HG03342 (cell line): ENCODE data around the gene KCNMA1.

Experiments
- ATAC-seq: cut with Tn5 transposase; IDR thresholded peaks from one replicate; pipeline ENCODE4 v1.9.1; 2021; ENCODE audit warnings: mild to moderate bottlenecking, moderate library complexity; ENCODE audit not compliant: unreplicated experiment

KCNMA1 gene

DNA sequence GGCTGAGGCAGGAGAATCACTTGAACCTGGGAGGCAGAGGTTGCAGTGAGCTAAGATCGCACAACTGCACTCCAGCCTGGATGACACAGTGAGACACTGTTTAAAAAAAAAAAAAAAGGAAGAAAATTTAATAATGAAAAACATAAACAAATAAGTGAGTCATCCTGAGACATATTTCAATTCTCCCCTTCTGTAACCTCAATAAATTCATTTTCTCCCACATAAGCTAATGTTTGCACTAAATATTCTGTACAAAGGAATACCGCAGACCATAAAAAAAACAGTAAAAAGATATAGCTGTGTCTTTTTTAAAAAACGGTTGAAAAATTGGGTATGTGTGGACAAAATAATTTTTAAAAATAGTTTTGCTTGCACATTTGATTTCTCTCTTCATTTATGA is 654.0 kb downstream of the KCNMA1 start:
- ATAC-seq: no peak

DNA sequence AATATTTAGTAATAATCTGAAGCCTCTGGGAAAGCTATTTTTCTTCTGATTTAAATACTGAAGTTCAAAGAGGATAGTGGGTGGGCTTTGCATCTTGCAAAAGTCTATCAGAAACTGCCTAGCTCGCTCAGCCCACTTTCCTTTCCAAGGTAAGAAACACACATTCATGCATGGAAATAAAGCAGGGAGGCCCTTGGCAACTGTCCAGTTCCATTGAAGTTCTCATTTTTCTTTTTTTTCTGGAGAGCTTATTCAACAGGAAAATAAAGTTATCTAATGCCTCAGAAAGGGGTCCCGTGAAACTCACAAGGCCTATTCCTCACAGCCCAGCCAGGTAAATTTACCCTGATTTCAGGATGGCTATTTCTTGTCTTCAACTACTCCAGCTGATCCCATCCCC is 654.9 kb downstream of the KCNMA1 start:
- ATAC-seq: no peak

DNA sequence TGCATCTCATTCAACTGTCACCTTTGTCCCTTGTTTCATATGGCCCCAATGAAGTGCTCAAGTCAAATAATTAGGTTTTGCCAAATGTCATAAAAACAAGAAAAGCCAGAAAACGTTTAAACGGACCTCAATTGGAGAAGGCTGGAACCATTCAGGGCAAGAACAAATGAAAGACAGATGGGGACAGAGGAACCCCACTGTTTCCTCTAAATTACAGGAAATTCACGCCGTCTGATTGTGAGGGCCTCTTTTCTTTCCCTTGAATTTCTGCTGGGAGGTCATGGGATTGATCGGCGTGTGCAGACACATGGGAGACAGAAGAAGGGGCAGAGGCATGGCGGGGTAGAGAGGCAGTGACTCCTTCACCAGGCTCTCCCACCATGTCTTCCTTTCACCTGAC is 656.4 kb downstream of the KCNMA1 start:
- no peak for ATAC-seq

GRCh38 chr10:76977901-76978300 is 659.7 kb downstream of the KCNMA1 start:
- ATAC-seq: no peak

DNA sequence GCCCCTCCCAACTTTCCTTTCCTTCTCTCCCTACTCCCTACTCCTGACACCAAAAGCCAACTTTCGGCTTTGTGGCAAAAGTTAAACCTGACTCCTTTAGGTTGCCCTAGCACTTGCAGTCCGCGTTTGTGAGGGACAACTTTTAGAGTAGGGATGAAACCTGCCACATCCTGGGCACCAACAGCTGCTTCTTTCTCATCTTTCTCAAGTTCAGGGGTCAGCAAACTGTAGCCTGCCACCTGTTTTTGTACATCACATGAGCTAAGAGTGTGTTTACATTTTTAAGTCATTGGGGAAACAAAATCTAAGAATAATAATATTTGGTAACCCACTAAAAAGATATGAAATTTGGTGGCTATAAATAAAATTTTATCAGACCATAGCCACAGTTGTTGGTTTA is 660.6 kb downstream of the KCNMA1 start:
- no peak for ATAC-seq

DNA sequence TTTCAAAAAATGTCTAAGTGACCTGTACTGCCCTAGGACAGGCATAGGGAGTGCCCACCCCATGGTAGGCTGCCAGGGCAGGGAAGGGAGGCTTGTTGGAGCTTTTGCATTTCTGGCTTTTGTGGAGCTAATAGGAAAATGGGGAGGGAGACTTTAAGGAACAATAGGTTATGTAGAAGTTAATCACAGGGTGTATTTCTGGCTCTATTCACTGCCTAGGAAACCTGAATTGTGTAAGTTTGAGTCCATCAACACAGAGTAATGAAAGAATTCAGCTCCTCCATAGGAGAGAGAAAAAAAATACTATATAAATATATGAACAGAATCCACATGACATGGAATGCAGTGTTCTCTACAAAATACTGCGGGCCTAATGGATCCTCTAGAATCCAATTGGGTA is 661.5 kb downstream of the KCNMA1 start:
- no peak for ATAC-seq

DNA sequence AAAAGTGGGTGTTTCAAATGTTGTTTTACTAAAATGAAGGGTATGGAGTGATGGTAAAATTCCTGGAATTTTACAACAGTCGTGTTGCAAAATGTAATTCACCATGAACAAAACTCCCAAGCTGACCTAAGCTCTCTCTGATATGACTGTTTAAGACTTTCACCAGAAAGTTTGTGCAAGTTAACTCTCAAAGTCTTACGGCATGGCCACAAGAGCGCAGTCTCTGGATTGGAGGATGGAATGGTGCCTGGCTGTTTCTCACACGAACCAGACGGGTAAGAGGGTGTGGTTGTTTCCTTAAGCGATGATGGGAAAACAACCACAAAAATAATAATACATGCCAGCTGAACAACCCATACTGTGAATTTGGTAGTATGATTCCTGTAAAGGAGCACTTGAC is 662.5 kb downstream of the KCNMA1 start:
- ATAC-seq: no peak

GRCh38 chr10:76974017-76974691 is 663.5 kb downstream of the KCNMA1 start:
- no peak for ATAC-seq

DNA sequence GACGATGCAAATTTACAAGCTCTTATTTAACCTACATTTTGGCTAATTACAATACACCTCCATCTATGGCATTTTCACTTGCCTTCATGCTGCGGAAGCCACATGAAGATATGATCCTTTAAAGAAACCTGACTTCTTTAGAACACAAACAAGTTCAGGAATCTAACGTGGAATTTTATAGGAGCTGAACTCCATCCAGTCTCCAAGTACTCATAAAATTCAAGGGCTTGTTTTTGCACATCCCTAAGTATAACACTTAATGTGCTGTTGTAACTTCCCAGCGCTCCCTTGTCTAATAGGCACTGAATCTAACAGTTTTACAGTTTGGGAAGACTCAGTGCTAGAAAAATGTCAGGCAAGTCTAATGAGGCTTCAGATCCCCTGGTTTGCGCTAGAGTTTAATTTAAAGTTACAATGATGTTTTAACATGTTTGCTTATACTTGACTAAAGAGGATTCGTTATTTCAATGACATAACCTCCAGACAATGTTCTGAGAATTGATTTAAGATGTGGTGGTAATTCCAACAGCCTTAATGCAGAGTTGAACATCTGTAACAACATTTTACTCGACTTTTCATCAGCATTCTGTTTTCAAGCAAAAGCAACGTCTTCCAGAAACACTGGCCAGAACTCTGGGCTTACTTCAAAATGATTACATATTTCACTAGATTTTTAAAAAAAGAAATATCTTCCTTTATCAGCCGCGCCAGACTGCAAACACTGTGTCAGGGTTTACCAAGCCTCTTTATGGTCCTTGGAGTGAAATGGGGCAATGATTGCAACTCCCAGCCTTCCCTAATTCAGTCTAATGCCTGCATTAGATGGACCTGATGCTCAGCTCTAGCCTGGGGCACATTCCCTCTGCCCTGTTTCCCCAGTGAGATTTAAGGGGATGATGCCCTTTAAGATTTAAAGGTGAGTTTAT is 664.3 kb downstream of the KCNMA1 start:
- no peak for ATAC-seq

GRCh38 chr10:76972541-76972940 is 665.1 kb downstream of the KCNMA1 start:
- no peak for ATAC-seq

DNA sequence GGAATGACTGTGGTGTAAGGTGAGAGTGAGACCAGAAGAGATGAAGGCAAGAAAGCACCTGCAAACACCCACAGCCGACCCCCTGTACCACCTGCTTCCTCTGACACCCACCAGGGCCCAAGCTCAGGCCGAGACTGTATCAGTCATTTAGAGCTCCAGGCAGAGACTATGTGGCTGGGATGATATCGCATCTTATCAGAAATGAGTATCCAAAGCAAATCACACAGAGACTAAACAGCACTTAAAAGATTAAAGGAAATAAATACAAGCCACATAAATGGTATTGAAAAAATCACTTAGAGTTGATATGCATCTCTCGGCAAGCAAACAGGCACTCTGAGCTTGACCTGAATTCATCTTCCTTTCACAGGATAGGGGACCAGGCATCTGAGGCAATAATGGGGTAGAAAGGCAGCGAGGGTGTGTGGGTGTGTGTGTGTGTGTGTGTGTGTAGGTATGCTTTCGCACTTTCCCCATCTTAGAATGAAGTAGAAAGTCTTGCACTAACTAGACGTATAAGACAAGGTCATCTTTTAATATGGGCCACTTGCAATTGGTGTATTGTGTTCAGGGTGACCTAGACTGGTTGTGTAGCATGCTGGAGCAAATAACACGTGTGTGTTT is 665.9 kb downstream of the KCNMA1 start:
- ATAC-seq: no peak

- no peak for ATAC-seq
These were observed 666.7 kb downstream of the KCNMA1 start for GRCh38 chr10:76970711-76971519.

GRCh38 chr10:76969366-76969948 is 668.2 kb downstream of the KCNMA1 start:
- ATAC-seq: no peak

DNA sequence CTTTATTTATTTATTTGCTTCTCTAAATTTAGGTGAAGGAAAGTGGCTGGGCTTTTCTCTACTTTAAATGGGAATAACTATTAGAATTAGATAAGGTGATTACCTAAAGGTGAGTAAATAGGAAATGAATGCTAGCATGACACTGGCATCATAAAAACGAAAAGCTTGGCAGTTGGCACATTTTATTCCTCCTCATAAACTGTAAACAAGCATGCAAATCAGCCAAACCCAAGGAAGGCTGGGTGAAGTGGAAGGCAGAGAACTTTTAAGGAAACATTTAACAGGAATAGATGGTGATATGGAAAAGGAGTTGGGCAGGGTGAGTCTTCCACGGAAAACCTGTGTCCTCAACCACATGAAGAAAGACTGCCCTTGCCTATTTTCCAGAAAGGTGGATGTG is 669.1 kb downstream of the KCNMA1 start:
- no peak for ATAC-seq

DNA sequence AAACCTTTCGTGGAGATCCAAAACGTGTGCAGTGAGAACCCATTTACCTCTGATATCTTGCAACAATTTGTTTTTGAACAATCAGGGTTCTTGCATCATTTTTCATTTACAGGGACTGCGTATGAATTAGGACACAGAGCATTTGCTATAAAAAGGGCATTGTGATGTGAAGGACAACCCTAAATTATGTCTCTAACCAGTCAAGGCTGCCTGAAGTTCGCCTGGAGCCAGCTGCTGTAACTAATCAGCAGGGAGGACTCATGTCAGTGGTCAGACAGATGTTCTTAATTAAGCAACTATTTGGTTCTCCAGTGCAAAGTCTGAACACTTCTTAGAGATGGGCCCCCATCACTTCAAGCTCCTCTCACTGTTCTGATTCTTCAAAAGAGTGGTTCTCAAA is 674.8 kb downstream of the KCNMA1 start:
- ATAC-seq: no peak

DNA sequence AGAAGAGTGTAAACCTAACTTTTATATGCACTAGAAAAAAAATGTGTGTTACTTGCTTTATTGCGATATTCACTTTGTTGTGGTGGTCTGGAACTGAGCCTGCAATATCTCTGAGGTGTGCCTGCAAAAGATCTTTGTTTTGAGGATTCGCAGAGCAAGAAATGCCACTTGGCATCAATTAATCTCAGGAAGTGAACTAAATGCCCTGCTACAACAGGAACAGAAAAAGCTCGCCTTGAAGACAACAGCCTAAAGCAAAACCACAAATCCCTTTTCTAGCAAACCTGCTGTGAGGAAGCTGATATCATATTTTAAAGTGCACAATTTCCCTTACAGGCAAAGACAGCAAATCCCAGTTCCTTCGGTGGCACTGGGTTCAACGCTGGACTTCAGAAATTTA is 675.8 kb downstream of the KCNMA1 start:
- no peak for ATAC-seq

DNA sequence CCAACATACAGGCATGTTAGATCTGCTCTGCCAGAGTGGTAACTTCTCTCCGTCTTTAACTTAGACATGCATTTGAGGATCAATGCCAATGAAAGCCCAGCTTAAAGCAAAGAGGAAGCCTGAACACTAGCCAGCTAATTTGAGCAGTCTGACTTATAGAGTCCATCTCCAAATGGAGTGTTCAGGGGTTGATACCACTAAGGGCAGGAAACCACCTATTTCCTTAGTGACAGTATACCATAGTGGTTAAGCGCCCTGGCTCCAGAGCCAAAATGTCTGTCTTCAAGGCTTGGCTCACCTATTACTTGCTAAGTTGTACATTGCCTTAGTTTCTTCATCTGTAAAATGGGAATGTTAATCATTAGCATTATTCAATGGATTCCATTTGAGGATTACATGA is 678.5 kb downstream of the KCNMA1 start:
- ATAC-seq: no peak

GRCh38 chr10:76954838-76955237 is 682.8 kb downstream of the KCNMA1 start:
- no peak for ATAC-seq

GRCh38 chr10:76950354-76950753 is 687.3 kb downstream of the KCNMA1 start:
- ATAC-seq: no peak

DNA sequence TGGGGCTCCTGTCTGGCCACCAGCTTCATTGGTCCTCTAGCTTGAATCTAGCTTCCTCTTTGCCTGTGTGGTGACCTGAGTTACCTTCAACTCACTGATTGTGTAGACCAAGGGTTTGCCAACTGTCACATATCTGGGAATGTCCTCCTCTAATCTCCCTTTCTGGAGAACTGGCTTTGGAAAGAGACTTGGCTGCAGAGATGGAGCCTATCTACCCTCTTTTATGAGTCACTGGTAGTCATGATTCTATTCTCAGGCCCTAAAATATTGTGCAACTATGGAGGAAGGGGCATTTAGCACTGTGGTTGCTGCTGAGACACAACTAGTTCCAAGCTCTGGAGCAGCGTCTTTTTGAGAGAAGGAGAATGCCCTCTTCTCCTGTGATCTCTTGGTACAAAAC is 691.3 kb downstream of the KCNMA1 start:
- no peak for ATAC-seq

GRCh38 chr10:76945166-76945565 is 692.4 kb downstream of the KCNMA1 start:
- ATAC-seq: no peak
